SU-DHL-6 (cell line): ENCODE results near the gene PGBD5.

Experiments used
- CTCF ChIP-seq: fragments of 200-600 bp; sonication (generic); IDR thresholded peaks from one replicate; pipeline ENCODE4 v1.5.1; 2017; ENCODE audit warnings: antibody characterized with exemption, mild to moderate bottlenecking, low read length, moderate library complexity; ENCODE audit not compliant: insufficient read depth, poor library complexity, severe bottlenecking
- EZH2phosphoT487 ChIP-seq: fragments of 200-600 bp; sonication (generic), shearing (Covaris generic); conservative IDR thresholded peaks from 2 replicates; pipeline ENCODE4 v1.6.1; 2018; ENCODE audit warnings: mild to moderate bottlenecking, antibody characterized with exemption, low read length, moderate library complexity, mixed read lengths

GRCh38 chr1:230265200-230266115 is 160.7 kb downstream of the PGBD5 start:
- TF ChIP-seq CTCF (no peak), EZH2phosphoT487 (no peak)
